HS-5 (cell line): ENCODE measurements around the gene MPP2.
"Not testable (repeated sequence)": the region's sequence is repeated elsewhere in the genome, so short reads cannot be mapped to it uniquely, and the experiment has no call there.

ENCODE experiments used
- DNase-seq: peaks from one replicate; pipeline ENCODE4 v3.0.0-alpha.2; 2012; ENCODE audit warnings: low read depth

MPP2 gene

GRCh38 chr17:43875476-43876147, 31.7 kb downstream of the MPP2 start:
- DNase-seq, result no peak

- no peak for DNase-seq
These were observed 33.0 kb downstream of the MPP2 start for GRCh38 chr17:43874293-43874692.

DNA sequence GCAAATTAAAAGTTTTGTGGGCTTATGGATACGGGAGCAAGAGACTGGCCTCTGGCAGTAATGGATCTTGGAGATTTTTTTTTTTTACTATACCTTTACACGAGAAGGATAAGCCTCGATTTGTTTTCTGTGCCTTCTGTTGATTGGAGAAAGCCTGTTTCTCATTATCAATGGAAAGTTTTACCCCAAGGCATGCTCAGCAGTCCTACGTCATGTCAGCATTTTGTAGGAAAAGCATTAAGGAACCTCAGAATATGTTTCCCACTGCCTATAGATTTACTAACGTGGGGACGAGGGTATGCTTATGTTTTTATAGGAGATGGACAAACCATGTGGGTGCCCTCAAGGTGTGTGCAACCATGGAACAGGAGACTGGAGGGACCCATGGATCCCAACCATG, 33.5 kb downstream of the MPP2 start:
- no peak for DNase-seq

- no peak for DNase-seq
These were observed 34.2 kb downstream of the MPP2 start for GRCh38 chr17:43873091-43873490.

- DNase-seq, result no peak
These were observed 35.2 kb downstream of the MPP2 start for GRCh38 chr17:43871946-43872690.

GRCh38 chr17:43869031-43869430, 38.3 kb downstream of the MPP2 start:
- not testable (repeated sequence) for DNase-seq

GRCh38 chr17:43868226-43868994, 38.9 kb downstream of the MPP2 start:
- DNase-seq, result no peak

- DNase-seq, result no peak
These were observed 43.0 kb downstream of the MPP2 start for GRCh38 chr17:43864161-43864984.

GRCh38 chr17:43861960-43862359, 45.4 kb downstream of the MPP2 start:
- no peak for DNase-seq

- DNase-seq, result no peak
These were observed 46.3 kb downstream of the MPP2 start for GRCh38 chr17:43860927-43861622.

GRCh38 chr17:43860077-43860725, 47.1 kb downstream of the MPP2 start:
- no peak for DNase-seq

DNA sequence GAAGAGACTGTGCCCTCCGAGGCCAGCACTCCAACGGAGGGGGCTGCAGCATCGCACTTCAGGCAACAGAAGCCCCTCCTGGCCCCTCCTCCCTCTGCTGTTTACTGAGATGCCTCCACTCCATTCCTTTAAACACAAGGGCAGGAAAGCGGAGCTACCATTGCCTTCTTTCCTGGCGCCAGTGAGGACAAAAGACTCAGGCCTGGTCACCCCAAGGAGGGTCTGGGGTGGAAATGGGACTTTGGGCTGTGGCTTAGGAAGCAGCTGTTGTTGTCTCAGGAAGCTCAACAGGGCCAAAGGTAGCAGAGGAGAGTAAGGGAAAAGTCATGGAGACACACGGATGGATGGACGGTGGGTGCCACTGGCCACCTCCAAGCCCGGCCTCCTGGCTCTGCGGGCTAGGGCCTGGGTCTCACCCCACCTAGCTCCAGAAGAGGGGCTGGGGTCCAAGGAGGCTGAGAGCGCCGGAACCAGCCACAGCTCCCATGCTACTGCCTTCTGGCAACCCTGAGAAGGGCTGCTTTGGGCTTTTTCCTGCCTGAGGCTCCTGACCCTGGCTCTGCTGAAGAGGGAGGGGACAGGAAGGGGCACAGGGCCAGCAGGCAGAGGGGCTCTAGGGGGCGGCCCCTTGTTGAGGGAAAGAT, 49.3 kb downstream of the MPP2 start:
- DNase-seq, result no peak

GRCh38 chr17:43857141-43857540, 50.2 kb downstream of the MPP2 start:
- no peak for DNase-seq

GRCh38 chr17:43856141-43856540, 51.2 kb downstream of the MPP2 start:
- DNase-seq, result no peak

DNA sequence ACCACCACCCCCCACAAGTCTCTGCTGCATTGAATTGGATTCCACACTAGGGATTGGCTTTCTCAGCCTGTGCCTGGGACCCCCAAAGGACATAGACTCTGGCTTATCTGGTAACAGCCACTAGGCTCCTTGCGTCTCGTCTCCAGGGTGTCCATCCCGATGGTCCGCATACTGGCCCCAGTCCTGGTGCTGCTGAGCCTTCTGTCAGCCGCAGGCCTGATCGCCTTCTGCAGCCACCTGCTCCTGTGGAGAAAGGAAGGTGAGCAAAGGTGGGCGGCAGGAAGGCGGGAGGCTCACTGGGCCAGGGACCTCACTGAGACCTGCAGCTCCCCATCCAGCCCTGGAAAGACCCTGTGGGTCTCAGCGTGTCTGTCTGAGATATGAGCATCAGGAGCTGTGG, 52.3 kb downstream of the MPP2 start:
- no peak for DNase-seq

- no peak for DNase-seq
These were observed 52.8 kb downstream of the MPP2 start for GRCh38 chr17:43854498-43854897.

GRCh38 chr17:43853546-43853945, 53.8 kb downstream of the MPP2 start:
- no peak for DNase-seq

DNA sequence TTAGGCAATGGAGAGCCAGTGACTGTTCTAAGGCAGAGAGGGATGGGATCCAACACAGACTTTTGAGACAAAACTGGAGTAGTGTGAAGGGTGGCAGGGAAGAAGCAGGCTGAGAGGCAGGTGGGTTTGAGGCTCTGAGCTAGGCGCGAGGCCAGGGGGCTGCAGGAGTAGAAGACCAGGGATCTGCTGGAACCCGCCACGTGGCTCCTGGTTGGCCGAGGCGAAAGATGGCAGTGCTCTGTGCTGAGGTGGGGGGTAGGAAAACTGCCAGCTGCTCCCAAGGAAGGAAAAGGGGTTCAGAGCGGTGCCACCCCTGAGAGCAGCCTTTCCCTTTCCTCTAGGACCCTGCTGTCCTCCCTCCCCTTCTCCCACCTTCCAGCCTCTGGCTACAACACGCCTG, 54.8 kb downstream of the MPP2 start:
- no peak for DNase-seq

- no peak for DNase-seq
These were observed 58.2 kb downstream of the MPP2 start for GRCh38 chr17:43849116-43849515.

DNA sequence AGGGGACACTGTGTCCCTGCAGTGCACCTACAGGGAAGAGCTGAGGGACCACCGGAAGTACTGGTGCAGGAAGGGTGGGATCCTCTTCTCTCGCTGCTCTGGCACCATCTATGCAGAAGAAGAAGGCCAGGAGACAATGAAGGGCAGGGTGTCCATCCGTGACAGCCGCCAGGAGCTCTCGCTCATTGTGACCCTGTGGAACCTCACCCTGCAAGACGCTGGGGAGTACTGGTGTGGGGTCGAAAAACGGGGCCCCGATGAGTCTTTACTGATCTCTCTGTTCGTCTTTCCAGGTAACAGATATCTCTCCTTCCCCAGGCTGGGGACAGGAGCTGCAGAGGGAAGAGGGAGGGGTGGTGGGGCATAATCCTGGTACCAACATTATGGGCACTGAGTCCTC, 58.7 kb downstream of the MPP2 start:
- no peak for DNase-seq
